Type B pancreatic cell (in vitro differentiated cells): ENCODE results near the gene RNF168. TPM values are rescaled to one million over a fixed set of nuclear protein-coding genes. Genes with fewer than 3 reads are reported as not detected.
A peak's percentile ranks its signal among the peaks of the same experiment; 100 is the strongest.
"Not testable (repeated sequence)": the region's sequence is repeated elsewhere in the genome, so short reads cannot be mapped to it uniquely, and the experiment has no call there.

Experiments used
- DNase-seq: peaks from one replicate; pipeline ENCODE4 v3.0.0; 2021; ENCODE audit warnings: mixed read lengths; ENCODE audit not compliant: unreplicated experiment; ENCODE audit errors: extremely low spot score
- H3K27ac Mint-ChIP-seq: 2 replicates; pipeline ENCODE4 v1.8.0; 2021; ENCODE audit warnings: mild to moderate bottlenecking, mixed read lengths
- H3K27me3 Mint-ChIP-seq: 2 replicates; pipeline ENCODE4 v1.8.0; 2021; ENCODE audit warnings: mixed read lengths
- H3K36me3 Mint-ChIP-seq: 2 replicates; pipeline ENCODE4 v1.8.0; 2021; ENCODE audit warnings: mixed read lengths
- H3K4me1 Mint-ChIP-seq: one replicate; pipeline ENCODE4 v1.8.0; 2021; ENCODE audit warnings: mixed read lengths; ENCODE audit not compliant: unreplicated experiment
- H3K4me3 Mint-ChIP-seq: 2 replicates; pipeline ENCODE4 v1.8.0; 2021; ENCODE audit warnings: mild to moderate bottlenecking, mixed read lengths
- H3K9me3 Mint-ChIP-seq: 2 replicates; pipeline ENCODE4 v1.8.0; 2021; ENCODE audit warnings: mixed read lengths
- total RNA-seq: library from RNA; stranded (reverse); gene quantifications from 2 replicates; pipeline ENCODE4 v1.2.1, GENCODE V29; 2021; ENCODE audit warnings: low replicate concordance
- TF ChIP-seq, protein P1 (sequence below): fragments of 200-600 bp; sonication (generic); conservative IDR thresholded peaks from 2 replicates; pipeline ENCODE4 v1.5.0; 2021; ENCODE audit warnings: antibody characterized with exemption, mild to moderate bottlenecking

Gene RNF168
- total RNA-seq, 1 donor from 2014 or later = 23.5 TPM

DNA sequence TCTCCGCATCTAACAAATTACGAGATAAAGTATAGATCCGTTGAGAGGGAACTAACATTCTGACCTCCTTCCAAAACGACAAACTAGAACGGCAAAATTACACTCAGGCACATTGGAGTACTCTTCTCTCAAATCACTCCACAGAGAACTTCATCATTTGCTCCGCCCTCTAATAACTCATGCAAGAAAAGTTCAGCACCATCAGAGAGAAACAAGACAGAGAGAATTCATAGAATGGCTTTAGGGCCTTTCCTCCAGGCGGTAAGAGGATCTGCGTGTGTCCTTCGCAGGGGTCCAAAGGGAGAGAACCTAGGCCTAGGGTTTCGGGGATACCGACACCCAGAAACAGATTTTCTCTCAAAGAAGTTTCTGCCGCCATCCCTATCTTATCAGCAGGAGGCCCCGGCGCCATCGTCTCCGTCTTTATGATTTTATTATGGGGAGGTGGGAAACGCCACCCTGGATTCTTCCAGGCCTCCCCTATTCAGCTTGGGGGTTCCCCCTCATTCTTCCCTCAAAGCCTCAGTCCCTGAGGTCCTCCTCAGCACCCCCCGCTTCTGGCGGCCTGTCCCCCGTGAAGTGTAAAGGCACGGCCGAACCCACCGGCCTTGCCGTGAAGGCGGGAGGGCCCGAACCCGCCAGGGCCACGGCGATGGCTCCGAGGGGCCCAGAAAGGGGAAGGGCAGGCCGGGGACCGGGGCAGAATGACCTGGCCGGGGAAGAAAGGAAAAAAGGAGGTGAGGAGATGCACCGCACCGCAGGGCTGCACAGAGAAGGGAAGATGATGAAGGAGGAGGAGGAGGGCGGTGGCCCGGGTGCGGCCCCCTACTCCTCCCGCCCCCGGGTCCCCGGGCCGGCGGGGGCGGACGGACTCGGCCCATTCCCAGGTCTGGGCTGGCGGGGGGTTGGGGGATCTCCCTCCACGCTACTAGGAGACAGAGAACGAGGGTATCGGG lies 72.1 kb downstream of the RNF168 start:
- H3K9me3 Mint-ChIP-seq = no peaks in the 10 kb centered on the region
- peak overlapping the region; percentile 75 for H3K27ac Mint-ChIP-seq
- peaks cover 12% of the 10 kb centered on the region for H3K36me3 Mint-ChIP-seq
- H3K27me3 Mint-ChIP-seq = no peaks in the 10 kb centered on the region
- TF ChIP-seq, protein P1, sequence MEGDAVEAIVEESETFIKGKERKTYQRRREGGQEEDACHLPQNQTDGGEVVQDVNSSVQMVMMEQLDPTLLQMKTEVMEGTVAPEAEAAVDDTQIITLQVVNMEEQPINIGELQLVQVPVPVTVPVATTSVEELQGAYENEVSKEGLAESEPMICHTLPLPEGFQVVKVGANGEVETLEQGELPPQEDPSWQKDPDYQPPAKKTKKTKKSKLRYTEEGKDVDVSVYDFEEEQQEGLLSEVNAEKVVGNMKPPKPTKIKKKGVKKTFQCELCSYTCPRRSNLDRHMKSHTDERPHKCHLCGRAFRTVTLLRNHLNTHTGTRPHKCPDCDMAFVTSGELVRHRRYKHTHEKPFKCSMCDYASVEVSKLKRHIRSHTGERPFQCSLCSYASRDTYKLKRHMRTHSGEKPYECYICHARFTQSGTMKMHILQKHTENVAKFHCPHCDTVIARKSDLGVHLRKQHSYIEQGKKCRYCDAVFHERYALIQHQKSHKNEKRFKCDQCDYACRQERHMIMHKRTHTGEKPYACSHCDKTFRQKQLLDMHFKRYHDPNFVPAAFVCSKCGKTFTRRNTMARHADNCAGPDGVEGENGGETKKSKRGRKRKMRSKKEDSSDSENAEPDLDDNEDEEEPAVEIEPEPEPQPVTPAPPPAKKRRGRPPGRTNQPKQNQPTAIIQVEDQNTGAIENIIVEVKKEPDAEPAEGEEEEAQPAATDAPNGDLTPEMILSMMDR = no peak
- H3K4me3 Mint-ChIP-seq = peak overlapping the region; percentile 88
- DNase-seq = peak; percentile 72
- H3K4me1 Mint-ChIP-seq = peaks cover 18% of the 10 kb centered on the region

DNA sequence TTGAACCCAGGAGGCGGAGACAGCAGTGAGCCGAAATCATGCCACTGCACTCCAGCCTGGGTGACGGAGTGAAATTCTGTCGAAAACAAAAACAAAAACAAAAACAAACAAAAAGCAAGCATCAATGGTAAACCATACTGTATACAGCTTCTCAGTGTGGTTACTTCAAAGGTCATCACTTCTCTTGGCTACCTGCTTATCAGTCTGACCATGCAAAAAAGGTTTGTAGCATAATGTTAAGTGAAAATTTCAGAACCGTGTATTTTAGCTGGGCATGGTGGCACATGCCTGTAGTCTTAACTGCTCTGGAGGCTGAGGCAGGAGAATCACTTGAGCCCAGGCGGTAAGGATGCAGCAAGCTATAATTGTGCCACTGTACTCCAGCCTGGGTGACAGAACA lies 75.5 kb downstream of the RNF168 start:
- Mint-ChIP-seq H3K4me3 (no peak overlapping the region), H3K36me3 (peaks cover 20% of the 10 kb centered on the region), H3K27me3 (no peaks in the 10 kb centered on the region), H3K9me3 (no peaks in the 10 kb centered on the region), H3K4me1 (peaks cover 21% of the 10 kb centered on the region), H3K27ac (peak overlapping the region; percentile 79)
- DNase-seq = no peak
- TF ChIP-seq, protein P1 = no peak

DNA sequence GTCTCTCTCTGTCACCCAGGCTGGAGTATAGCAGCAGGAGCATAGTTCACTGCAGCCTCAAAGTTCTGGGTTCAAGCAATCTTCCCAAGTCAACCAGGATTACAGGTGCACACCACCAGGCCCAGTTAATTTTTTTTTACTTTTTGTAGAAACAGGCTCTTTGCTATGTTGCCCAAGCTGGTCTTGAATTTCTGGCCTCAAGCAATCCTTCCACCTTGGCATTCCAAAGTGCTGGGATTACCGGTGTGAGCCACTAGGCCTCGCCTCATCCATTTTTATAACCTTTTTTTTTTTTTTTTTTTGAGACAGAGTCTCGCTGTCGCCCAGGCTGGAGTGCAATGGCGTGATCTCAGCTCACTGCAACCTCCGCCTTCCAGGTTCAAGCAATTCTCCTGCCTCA lies 79.1 kb downstream of the RNF168 start:
- Mint-ChIP-seq H3K36me3 (peaks cover 31% of the 10 kb centered on the region), H3K4me1 (peaks cover 12% of the 10 kb centered on the region)
- not testable (repeated sequence) for DNase-seq, H3K9me3 Mint-ChIP-seq, H3K27ac Mint-ChIP-seq, H3K27me3 Mint-ChIP-seq, H3K4me3 Mint-ChIP-seq

DNA sequence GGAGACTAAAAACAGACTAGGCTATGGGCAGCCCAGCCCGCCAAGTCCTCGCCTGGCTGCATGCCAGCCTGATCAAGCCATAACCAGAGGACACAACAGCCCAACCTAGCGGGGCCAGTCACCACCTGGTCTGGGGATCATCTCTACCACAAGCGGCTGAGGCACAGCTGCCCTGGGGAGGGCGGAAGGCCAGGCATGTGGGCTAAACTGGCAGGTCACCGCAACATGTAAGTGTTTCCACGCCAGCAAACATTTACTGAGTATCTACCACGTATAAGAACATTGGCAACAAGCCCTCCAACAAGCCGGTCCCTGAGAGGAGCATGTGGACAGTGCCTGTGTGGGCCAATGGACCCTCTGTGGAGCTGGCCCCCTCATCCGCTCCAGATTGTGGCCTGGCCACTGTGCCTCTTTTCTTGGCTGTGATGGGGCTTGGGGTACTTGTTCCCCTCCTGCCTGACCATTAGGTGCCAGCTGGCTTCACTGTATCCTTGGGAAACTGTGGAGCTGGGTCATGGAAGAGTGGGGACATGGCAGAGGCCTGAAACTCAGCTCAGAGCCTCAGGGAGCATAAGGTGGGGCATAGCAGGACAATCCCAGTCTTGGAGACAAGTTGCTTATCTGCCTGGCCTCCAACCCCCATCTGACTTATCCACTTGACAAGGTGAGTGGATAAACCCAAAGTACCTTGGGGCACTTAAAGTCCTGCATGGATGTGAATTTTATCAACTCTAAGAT lies 80.4 kb downstream of the RNF168 start:
- DNase-seq = no peak
- Mint-ChIP-seq H3K9me3 (no peaks in the 10 kb centered on the region), H3K27ac (no peak overlapping the region), H3K4me3 (peak overlapping the region; percentile 40), H3K27me3 (no peaks in the 10 kb centered on the region), H3K4me1 (peaks cover 12% of the 10 kb centered on the region), H3K36me3 (peaks cover 36% of the 10 kb centered on the region)
- TF ChIP-seq, protein P1 = no peak

DNA sequence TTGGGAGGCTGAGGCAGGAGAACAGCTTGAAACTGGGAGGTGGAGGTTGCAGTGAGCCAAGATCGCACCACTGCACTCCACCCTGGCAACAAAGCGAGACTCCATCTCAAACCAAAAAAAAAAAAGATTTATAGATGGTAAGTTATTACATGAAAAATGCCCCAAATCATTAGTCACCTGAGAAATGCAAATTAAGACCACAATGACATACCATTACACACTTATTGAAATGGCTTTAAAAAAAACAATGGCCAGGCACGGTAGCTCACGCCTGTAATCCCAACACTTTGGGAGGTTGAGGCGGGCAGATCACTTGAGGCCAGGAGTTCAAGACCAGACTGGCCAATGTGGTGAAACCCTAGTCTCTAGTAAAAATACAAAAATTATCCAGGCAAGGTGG lies 81.9 kb downstream of the RNF168 start:
- not testable (repeated sequence) for H3K4me1 Mint-ChIP-seq, H3K4me3 Mint-ChIP-seq, DNase-seq, H3K27me3 Mint-ChIP-seq, H3K9me3 Mint-ChIP-seq, H3K27ac Mint-ChIP-seq
- peaks cover 30% of the 10 kb centered on the region for H3K36me3 Mint-ChIP-seq

DNA sequence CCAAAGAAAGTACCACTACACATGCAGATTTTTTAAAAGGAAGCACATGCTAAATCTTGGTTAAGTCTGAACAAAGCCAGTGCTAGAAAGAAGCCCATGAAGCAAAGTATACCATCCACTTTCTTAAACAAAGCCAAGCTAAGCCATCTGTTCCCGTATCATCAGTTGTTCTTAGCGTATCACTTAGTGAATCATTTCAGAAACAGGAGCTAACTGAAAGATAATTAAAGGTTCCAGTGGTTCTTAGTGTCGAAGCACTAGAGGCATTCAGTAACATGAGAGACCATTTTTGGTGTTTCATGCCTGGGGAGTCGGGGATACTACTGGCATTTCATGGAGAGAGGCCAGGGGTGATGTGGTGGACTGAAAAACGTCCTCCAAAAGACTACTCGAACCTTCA lies 84.2 kb downstream of the RNF168 start:
- Mint-ChIP-seq H3K4me3 (no peak overlapping the region), H3K27me3 (no peaks in the 10 kb centered on the region), H3K36me3 (peaks cover 34% of the 10 kb centered on the region), H3K4me1 (peaks cover 5% of the 10 kb centered on the region), H3K9me3 (peaks cover 4% of the 10 kb centered on the region), H3K27ac (no peak overlapping the region)
- no peak for DNase-seq
- TF ChIP-seq, protein P1 = no peak

Other genes with a start within 250 kb of the RNF168 start
- gene PCYT1A, start 216.0 kb downstream of the RNF168 start, total RNA-seq = 39.0 and 50.8 TPM in 2 replicates
- gene DYNLT2B, start 185.5 kb downstream of the RNF168 start, total RNA-seq = 13.6 and 26.3 TPM in 2 replicates
- gene TM4SF19, start 165.4 kb downstream of the RNF168 start, total RNA-seq = 1.1 TPM in 1 of 2 replicates, not detected in the other
- 77.2 and 89.2 TPM in 2 replicates for gene UBXN7, start 71.3 kb downstream of the RNF168 start, total RNA-seq
- gene SMCO1, start 11.6 kb upstream of the RNF168 start, total RNA-seq = not detected in 2 replicates
- gene WDR53, start 64.8 kb upstream of the RNF168 start, total RNA-seq = 16.9 and 17.1 TPM in 2 replicates
- 12.8 and 14.8 TPM in 2 replicates for gene FBXO45, start 64.9 kb upstream of the RNF168 start, total RNA-seq
- 0.50 and 0.68 TPM in 2 replicates for gene NRROS, start 135.9 kb upstream of the RNF168 start, total RNA-seq
- gene CEP19, start 208.5 kb upstream of the RNF168 start, total RNA-seq = 1.1 and 4.5 TPM in 2 replicates
- gene PIGX, start 208.6 kb upstream of the RNF168 start, total RNA-seq = 20.0 and 26.9 TPM in 2 replicates
- gene PAK2, start 236.1 kb upstream of the RNF168 start, total RNA-seq = 56.8 and 58.6 TPM in 2 replicates